AML-193 (cell line): ENCODE measurements around the gene MICA.
"Not testable (repeated sequence)": the region's sequence is repeated elsewhere in the genome, so short reads cannot be mapped to it uniquely, and the experiment has no call there.

ENCODE experiments used
- DNase-seq, 2 experiments: peaks; one replicate each; lab custom pipeline; 2025; lab: John Stamatoyannopoulos, UW

MICA gene

GRCh38 chr6:31412506-31412905 is 9.1 kb downstream of the MICA start:
- DNase-seq: no peak

- not testable (repeated sequence) for DNase-seq
Measured at GRCh38 chr6:31414148-31414770, 10.9 kb downstream of the MICA start.

GRCh38 chr6:31414771-31415265 is 11.4 kb downstream of the MICA start:
- DNase-seq: no peak

- no peak for DNase-seq
Measured at GRCh38 chr6:31416394-31417014, 13.1 kb downstream of the MICA start.

- no peak for DNase-seq
Measured at GRCh38 chr6:31418251-31418650, 14.9 kb downstream of the MICA start.

GRCh38 chr6:31419842-31420241 is 16.4 kb downstream of the MICA start:
- no peak for DNase-seq

- DNase-seq: no peak
Measured at GRCh38 chr6:31420546-31420945, 17.2 kb downstream of the MICA start.

- no peak for DNase-seq
Measured at GRCh38 chr6:31422587-31422986, 19.2 kb downstream of the MICA start.

GRCh38 chr6:31423550-31423949 is 20.2 kb downstream of the MICA start:
- DNase-seq: no peak

- no peak for DNase-seq
Measured at GRCh38 chr6:31426395-31427354, 23.3 kb downstream of the MICA start.

GRCh38 chr6:31430449-31430848 is 27.1 kb downstream of the MICA start:
- DNase-seq: no peak

GRCh38 chr6:31435051-31435450 is 31.7 kb downstream of the MICA start:
- DNase-seq: not testable (repeated sequence)

- no peak for DNase-seq
Measured at GRCh38 chr6:31438222-31438621, 34.8 kb downstream of the MICA start.

GRCh38 chr6:31438677-31439076 is 35.3 kb downstream of the MICA start:
- DNase-seq: no peak

- DNase-seq: peak; percentile 69 to 78
Measured at GRCh38 chr6:31441365-31442267, 38.2 kb downstream of the MICA start.

GRCh38 chr6:31446481-31446880 is 43.1 kb downstream of the MICA start:
- no peak for DNase-seq

- DNase-seq: not testable (repeated sequence)
Measured at GRCh38 chr6:31446999-31447789, 43.8 kb downstream of the MICA start.

- DNase-seq: no peak
Measured at GRCh38 chr6:31450751-31451150, 47.4 kb downstream of the MICA start.

- DNase-seq: no peak
Measured at GRCh38 chr6:31452859-31453258, 49.5 kb downstream of the MICA start.

- peak; percentile 89 to 91 for DNase-seq
Measured at GRCh38 chr6:31453259-31453658, 49.9 kb downstream of the MICA start.

- DNase-seq: not testable (repeated sequence)
Measured at GRCh38 chr6:31459864-31460263, 56.5 kb downstream of the MICA start.
